Adipose tissue (tissue), 3 donors: ENCODE data around the gene DHRS4. TPM values are rescaled to one million over a fixed set of nuclear protein-coding genes. Genes with fewer than 3 reads are reported as not detected.
"Not testable (repeated sequence)": the region's sequence is repeated elsewhere in the genome, so short reads cannot be mapped to it uniquely, and the experiment has no call there.

Source experiments
- H3K27ac ChIP-seq: one replicate; pipeline ENCODE4 v1.5.1; 2013; ENCODE audit warnings: low read depth, low read length
- WGBS, 3 donors: extraction: QIAGEN DNeasy Blood & Tissue Kit; methylation state at CpG; one replicate each; pipeline ENCODE4 v1.1.7; 2013; 5-methylcytosine and 5-hydroxymethylcytosine counted together
- polyA plus RNA-seq, 3 donors: library from polyadenylated mRNA; stranded (reverse); fragments of 200-250 nt; gene quantifications; one replicate each; pipeline ENCODE4 v1.2.3, GENCODE V29; 2013
- donor health status: healthy with polysubstance abuse.
- donor health status: Bipolar disorder and iron deficiency.
- donor health status: healthy.

The DHRS4 gene
- polyA plus RNA-seq, 3 donors, result 30.6 to 56.1 (median 55.8) TPM

- H3K27ac ChIP-seq, result no peak overlapping the region
- 65 to 82% (median 73%) methylated on average over 2 of the region's 2 CpGs for WGBS, 3 donors
Observed at GRCh38 chr14:24011051-24011450, 57.5 kb downstream of the DHRS4 start.

- not testable (repeated sequence) for H3K27ac ChIP-seq
- WGBS, 3 donors, result 34 to 74% (median 65%) methylated on average over 4 of the region's 4 CpGs
Observed at GRCh38 chr14:24012726-24013273, 59.2 kb downstream of the DHRS4 start.

GRCh38 chr14:24013654-24014514 lies 60.3 kb downstream of the DHRS4 start:
- 23 to 26% (median 24%) methylated on average over 12 of the region's 12 CpGs for WGBS, 3 donors
- no peak overlapping the region for H3K27ac ChIP-seq

GRCh38 chr14:24015745-24016144 lies 62.2 kb downstream of the DHRS4 start:
- WGBS, 3 donors, result 97 to 98% (median 98%) methylated on average over 6 of the region's 6 CpGs

More at GRCh38 chr14:24015745-24016144, 62.2 kb downstream of the DHRS4 start:
- not testable (repeated sequence) for H3K27ac ChIP-seq

Other genes with a start within 250 kb of the DHRS4 start
- 10 to 100 TPM; 21.3 to 51.4 (median 26.8) TPM for gene DHRS4L2, start 35.2 kb downstream of the DHRS4 start, polyA plus RNA-seq
- gene CARMIL3, start 98.2 kb downstream of the DHRS4 start, polyA plus RNA-seq, result under 1 TPM; 0.10 to 0.56 (median 0.52) TPM
- under 1 TPM in 1 of 3 donors, not detected in 2; 0.01 TPM for gene CPNE6, start 117.8 kb downstream of the DHRS4 start, polyA plus RNA-seq
- 10 to 100 TPM; 22.0 to 75.5 (median 29.5) TPM for gene PCK2, start 140.5 kb downstream of the DHRS4 start, polyA plus RNA-seq
- 10 to 100 TPM; 27.7 to 65.1 (median 35.6) TPM for gene DCAF11, start 161.0 kb downstream of the DHRS4 start, polyA plus RNA-seq
- 1 to 10 TPM; 1.5 to 1.7 (median 1.6) TPM for gene NRL, start 161.2 kb downstream of the DHRS4 start, polyA plus RNA-seq
- 1 to 10 TPM in 1 of 3 donors, under 1 TPM in 1, not detected in 1; 0.61 to 4.6 TPM for gene FITM1, start 176.9 kb downstream of the DHRS4 start, polyA plus RNA-seq
- gene PSME1, start 182.4 kb downstream of the DHRS4 start, polyA plus RNA-seq, result 100 to 1,000 TPM in 2 of 3 donors, 10 to 100 TPM in 1; 98.0 to 228 (median 151) TPM
- gene EMC9, start 187.8 kb downstream of the DHRS4 start, polyA plus RNA-seq, result 10 to 100 TPM; 16.3 to 17.3 (median 17.2) TPM
- gene PSME2, start 192.8 kb downstream of the DHRS4 start, polyA plus RNA-seq, result 100 to 1,000 TPM in 2 of 3 donors, 10 to 100 TPM in 1; 73.7 to 193 (median 107) TPM
- 10 to 100 TPM; 36.9 to 49.6 (median 39.3) TPM for gene RNF31, start 193.7 kb downstream of the DHRS4 start, polyA plus RNA-seq
- gene IRF9, start 207.5 kb downstream of the DHRS4 start, polyA plus RNA-seq, result 10 to 100 TPM; 36.3 to 79.1 (median 42.5) TPM
- gene REC8, start 218.3 kb downstream of the DHRS4 start, polyA plus RNA-seq, result 10 to 100 TPM in 1 of 3 donors, 1 to 10 TPM in 2; 3.9 to 19.8 (median 9.4) TPM
- 10 to 100 TPM; 11.7 to 36.1 (median 26.7) TPM for gene IPO4, start 235.0 kb downstream of the DHRS4 start, polyA plus RNA-seq
- gene TM9SF1, start 241.7 kb downstream of the DHRS4 start, polyA plus RNA-seq, result 10 to 100 TPM; 13.6 to 44.0 (median 37.7) TPM